ENCODE data around the gene ADAM8.

Gene ADAM8

DNA sequence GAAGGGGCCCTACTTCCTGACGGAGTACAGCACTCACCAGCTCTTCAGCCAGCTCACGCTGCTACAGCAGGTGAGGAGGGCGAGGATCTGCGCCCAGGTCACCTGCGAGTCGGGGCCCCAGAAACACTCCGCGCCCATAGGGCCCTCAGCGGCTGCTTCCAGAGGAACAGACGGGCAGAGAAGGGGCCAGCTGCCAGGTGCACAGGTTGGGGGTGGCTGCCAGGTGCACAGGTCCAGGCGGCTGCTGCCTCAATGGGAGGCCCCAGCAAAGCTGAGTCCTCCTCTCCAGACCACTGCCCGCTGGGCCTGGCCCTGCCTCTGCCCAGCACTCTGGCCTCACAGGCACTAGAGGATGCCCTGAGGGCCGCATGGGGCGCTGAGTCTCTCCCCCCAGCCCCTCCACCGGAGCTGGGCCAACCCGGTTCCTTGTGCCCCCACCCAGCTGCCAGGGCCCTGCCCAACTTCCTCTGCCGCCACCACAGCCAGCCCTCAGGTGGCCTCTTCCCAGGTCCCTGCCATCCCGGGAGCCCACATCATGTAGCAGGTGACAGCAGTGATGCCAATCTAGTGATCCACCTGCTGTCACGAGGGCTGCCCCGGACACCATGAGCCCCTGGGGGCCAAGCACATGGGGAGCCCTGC lies 63.7 kb downstream of the ADAM8 start:
- no peak for DNase-seq (ENCODE audit: low spot score)
